SK-N-SH treated with all-trans-retinoic acid at 6 μM for 48 hours (cell line): ENCODE measurements around the gene ADSS1.

ENCODE experiments used
- ISL1 ChIP-seq: fragments of 250-450 bp; sonication (Bioruptor Pico); IDR thresholded peaks from 2 replicates; pipeline ENCODE4 v2.1.2; 2022; ENCODE audit warnings: mild to moderate bottlenecking, moderate library complexity
- OSR1 ChIP-seq: fragments of 250-450 bp; sonication (Bioruptor Pico); IDR thresholded peaks from 2 replicates; pipeline ENCODE4 v1.8.0; 2022; ENCODE audit warnings: moderate library complexity, mild to moderate bottlenecking, inconsistent platforms

DNA sequence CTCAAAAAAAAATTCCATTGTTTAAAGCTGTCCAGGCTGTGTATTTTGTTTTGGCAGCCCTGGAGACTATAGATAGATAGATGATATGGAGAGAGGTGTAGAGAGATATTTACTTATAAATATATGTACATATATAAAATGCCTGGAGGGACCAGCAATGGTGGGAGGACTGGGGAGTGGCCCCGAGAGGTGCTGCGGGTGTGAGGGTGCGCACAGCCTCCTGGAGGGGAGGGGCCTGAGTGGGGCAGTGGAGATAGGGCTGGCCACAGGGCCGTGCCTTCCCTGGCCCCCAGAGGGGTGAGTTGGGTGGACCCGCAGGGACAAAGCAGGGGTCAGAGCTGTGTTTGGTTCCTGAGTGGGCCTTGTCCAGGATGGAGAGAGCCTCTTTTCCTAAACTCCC is 6.5 kb downstream of the ADSS1 start:
- TF ChIP-seq ISL1 (CRISPR knock-in tag) (no peak), OSR1 (no peak)
